ENCODE data around the gene STMN3.

Gene STMN3

DNA sequence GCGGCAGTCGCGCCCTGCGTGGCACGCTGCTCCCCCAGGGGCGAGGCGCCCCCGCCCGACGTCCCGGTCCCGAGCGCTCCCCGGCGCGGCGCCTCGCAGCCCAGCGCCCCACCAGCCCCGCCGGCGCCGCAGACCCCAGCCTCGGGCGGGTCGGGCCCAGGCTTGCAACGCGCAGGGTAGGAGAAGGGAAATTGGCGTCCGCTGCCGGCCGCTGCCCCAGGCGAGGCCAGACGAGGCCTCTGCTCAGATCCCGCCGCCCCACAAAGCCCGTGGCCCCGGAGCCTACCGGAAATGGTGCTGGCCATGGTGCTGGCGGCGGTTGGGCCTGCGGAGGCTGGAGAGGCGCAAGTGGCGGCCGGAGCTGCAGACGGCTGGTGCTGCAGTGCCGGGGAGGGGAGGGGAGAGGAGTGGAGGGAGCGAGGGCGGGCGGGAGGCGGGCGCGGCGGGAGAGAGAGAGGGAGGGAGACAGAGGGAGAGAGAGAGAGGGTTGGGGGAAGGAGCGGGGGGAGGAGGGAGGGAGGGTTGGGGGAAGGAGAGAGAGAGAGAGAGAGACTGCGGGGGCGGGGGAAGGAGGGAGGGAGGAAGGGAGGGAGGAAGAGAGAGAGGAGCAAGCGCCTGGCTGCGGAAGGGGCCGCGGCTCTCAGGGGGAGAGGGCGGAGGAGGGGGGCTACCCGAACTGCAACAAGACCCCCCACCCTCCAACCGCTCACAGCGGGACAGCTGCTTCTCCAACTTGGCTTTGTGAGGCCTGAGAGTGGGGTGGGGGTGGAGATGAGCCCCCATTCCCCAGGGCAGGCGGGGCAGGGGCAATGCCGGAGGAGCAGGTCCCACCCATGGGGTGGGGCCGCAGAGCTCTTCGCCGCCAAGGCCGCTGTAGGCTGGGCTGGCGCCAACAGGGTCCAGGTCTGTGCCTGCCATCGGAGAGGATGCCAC is at the start of gene STMN3:
Gene STMN3, minus strand, starts transcription at position 384 of the 933 bp plus-strand sequence. Its CDS starts 79 bp downstream, at position 305.
- in situ Hi-C loops (cut with MboI; ENCODE audit: low sequenced_read_pairs), result no loop called here

DNA sequence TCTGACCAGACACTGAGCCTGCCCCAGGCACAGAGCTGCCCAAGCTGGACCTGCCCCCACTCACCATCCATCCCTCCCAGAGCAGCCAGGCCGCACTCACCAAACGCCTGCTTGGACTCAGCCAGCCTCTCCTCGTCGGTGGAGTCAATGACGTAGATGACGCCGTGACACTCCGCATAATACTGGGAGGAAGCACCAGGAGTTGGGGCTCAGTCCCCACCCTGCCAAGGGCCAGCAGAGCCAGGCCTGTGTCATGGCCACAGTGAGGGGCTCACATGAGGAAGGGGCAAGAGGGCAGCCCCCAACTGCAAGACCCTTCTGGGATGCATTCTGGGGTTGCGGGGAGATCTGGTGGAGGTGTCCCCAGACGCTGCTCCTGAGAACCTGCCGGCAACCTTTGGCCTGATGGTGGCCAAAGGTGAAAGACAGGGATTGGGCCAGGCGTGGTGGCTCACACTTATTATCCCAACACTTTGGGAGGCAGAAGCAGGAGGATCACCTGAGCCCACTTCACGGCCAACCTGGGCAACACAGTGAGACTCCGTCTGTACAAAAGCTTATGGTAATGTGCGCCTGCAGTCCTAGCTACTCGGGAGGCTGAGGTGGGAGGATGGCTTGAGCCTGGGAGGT is 48.9 kb upstream of the STMN3 start:
- in situ Hi-C loops (cut with MboI; ENCODE audit: low sequenced_read_pairs), result no loop called here

DNA sequence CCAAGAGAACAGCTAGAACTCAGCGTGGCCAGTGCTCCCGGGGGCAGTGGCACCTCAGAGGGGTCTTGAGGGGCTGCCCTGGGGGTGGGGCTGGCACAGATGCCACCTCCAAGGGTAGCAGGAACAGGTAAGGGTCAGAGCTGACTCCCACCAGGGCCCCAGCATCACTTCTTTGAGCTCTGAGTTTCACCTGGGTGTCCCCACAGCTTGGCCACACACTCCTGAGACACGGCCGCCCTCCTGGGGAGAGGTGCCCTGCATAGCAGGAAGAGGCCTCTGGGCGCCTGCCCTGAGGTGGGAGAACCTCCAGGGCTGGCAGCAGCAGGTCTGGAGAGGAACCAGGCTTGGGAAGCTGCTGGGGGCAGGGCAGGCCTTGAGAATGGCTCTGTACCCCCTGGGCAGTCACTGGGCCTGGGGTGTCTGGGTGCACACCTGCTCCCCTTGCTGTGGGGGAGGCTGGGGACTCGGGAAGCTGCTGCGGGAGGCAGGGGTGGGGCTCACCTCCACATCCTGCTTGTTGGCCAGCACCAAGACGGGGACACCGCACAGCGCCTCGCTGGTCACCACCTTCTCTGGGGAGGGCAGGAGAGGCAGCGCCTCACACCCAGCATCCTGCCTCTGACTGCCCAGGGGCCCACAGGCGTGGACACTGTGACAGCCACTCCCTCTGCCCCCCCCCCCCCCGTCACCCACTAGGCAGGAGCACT is 48.3 kb upstream of the STMN3 start:
- in situ Hi-C loops (cut with MboI; ENCODE audit: low sequenced_read_pairs), result no loop called here

DNA sequence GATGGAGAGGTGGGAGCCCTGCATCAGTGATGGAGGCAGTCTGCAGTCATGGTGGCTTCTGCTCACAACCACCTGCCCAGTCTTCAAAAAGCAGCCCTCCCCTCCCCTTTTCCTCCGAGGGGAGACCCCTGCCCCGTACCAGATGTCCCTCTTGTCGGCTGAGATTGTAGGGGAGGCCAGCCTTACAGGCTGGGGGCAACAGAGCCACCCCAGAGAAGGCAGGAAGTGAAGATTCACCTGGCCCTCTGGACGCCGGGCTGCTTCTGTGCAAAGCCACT is 47.8 kb upstream of the STMN3 start:
- in situ Hi-C loops (cut with MboI; ENCODE audit: low sequenced_read_pairs), result no loop called here

- in situ Hi-C loops (cut with MboI; ENCODE audit: low sequenced_read_pairs), result no loop called here
These were observed 47.2 kb upstream of the STMN3 start for GRCh38 chr20:63700199-63701050.

DNA sequence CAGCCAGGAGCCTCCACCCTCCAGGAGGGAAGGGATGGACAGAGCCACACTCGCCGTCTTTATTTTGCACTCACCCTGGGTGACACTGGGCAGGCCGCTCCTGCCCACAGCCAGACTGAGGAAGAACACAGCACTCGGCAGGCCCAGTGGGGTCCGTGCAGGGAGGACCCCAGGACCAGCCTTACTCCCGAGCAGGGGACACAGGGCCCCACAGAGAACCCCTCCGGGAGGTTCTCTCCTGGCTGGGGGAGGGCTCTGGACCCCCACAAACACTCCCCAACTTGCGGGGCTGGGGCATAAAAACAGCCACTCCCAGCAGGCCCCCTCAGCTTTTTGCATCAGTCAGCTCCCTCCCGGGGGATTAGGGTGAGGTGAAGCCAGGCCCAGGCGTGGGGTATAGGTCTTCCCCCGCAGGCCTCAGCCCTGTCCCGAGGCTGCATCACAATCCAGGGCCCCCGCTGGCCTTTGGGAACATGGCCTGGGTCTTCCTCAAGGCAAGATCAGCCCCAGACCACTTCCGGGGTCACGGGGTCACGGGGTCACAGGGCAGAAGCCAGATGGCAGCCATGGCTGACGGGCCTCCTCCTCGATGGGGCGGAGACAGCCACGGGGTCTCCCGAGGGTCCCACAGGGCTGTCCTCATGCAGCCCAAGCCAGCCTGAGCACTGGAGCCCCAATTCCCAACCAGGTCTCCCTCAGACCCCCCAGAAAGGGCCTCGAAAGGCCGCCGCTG is 46.4 kb upstream of the STMN3 start:
- in situ Hi-C loops (cut with MboI; ENCODE audit: low sequenced_read_pairs), result no loop called here

DNA sequence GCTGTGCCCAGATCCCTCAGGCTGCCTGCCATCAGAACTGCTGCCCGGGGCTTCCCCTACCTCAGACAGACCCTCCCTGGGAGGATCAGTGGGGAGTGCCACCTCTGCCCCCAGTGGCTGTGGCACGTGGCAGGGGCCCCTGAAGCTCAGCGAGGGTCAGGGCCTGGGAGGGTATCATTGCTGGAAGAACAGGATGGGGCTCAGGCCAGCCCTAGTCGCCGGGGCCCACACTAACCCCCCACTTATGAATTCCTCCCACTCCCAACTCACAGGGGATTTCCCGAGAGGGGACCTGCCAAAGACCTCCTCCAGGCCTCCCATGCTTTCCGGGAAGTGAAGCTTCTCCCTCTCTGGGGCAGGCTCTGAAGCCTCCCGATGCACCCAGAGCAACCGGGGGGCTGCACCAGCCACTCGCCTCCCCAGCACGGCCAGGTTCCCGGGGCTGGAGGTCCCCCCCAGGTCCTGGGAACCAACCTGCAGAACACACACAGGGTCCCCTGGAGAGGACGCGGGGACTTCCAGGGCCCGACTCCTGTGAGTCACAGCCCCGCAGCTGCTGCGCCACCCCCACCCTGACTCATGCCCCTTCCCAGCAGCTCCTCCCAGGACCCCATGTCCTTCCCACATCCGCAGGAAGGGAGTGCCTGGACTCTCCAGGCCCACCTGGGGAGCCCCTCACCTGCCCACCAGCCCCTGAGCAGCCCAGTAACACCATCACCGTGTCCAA is 45.7 kb upstream of the STMN3 start:
- in situ Hi-C loops (cut with MboI; ENCODE audit: low sequenced_read_pairs), result no loop called here

GRCh38 chr20:63697868-63698545 is 44.8 kb upstream of the STMN3 start:
- in situ Hi-C loops (cut with MboI; ENCODE audit: low sequenced_read_pairs), result no loop called here

DNA sequence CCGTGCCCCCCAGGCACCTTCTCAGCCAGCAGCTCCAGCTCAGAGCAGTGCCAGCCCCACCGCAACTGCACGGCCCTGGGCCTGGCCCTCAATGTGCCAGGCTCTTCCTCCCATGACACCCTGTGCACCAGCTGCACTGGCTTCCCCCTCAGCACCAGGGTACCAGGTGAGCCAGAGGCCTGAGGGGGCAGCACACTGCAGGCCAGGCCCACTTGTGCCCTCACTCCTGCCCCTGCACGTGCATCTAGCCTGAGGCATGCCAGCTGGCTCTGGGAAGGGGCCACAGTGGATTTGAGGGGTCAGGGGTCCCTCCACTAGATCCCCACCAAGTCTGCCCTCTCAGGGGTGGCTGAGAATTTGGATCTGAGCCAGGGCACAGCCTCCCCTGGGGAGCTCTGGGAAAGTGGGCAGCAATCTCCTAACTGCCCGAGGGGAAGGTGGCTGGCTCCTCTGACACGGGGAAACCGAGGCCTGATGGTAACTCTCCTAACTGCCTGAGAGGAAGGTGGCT is 44.2 kb upstream of the STMN3 start:
- in situ Hi-C loops (cut with MboI; ENCODE audit: low sequenced_read_pairs), result no loop called here

DNA sequence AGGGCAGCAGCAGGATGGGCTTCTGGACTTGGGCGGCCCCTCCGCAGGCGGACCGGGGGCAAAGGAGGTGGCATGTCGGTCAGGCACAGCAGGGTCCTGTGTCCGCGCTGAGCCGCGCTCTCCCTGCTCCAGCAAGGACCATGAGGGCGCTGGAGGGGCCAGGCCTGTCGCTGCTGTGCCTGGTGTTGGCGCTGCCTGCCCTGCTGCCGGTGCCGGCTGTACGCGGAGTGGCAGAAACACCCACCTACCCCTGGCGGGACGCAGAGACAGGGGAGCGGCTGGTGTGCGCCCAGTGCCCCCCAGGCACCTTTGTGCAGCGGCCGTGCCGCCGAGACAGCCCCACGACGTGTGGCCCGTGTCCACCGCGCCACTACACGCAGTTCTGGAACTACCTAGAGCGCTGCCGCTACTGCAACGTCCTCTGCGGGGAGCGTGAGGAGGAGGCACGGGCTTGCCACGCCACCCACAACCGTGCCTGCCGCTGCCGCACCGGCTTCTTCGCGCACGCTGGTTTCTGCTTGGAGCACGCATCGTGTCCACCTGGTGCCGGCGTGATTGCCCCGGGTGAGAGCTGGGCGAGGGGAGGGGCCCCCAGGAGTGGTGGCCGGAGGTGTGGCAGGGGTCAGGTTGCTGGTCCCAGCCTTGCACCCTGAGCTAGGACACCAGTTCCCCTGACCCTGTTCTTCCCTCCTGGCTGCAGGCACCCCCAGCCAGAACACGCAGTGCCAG is 43.6 kb upstream of the STMN3 start, which contains the start of gene TNFRSF6B:
Gene TNFRSF6B, plus strand, starts transcription at position 25 of the 729 bp plus-strand sequence. Its CDS starts 116 bp downstream, at position 141.
- in situ Hi-C loops (cut with MboI; ENCODE audit: low sequenced_read_pairs), result no loop called here

DNA sequence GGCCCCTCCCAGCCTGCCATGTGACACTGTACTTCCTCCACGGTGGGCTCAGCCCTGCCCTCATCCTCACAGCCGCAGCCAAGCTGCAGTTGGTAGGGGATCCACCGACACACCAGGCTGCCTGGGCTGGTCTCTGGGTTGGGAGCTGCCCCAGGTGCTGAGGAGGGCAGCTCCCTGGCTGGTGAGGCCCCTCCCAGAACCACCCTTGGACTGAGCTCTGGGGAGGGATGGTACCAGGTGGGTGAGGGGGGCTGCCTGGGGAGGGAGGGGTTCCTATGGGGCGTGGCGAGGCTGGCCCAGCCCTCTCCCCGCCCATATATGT is 43.0 kb upstream of the STMN3 start:
- in situ Hi-C loops (cut with MboI; ENCODE audit: low sequenced_read_pairs), result no loop called here

GRCh38 chr20:63695424-63696305 is 42.4 kb upstream of the STMN3 start:
- in situ Hi-C loops (cut with MboI; ENCODE audit: low sequenced_read_pairs), result no loop called here

- in situ Hi-C loops (cut with MboI; ENCODE audit: low sequenced_read_pairs), result no loop called here
These were observed 41.6 kb upstream of the STMN3 start for GRCh38 chr20:63694584-63695423.

- in situ Hi-C loops (cut with MboI; ENCODE audit: low sequenced_read_pairs), result no loop called here
These were observed 40.7 kb upstream of the STMN3 start for GRCh38 chr20:63693733-63694583.

DNA sequence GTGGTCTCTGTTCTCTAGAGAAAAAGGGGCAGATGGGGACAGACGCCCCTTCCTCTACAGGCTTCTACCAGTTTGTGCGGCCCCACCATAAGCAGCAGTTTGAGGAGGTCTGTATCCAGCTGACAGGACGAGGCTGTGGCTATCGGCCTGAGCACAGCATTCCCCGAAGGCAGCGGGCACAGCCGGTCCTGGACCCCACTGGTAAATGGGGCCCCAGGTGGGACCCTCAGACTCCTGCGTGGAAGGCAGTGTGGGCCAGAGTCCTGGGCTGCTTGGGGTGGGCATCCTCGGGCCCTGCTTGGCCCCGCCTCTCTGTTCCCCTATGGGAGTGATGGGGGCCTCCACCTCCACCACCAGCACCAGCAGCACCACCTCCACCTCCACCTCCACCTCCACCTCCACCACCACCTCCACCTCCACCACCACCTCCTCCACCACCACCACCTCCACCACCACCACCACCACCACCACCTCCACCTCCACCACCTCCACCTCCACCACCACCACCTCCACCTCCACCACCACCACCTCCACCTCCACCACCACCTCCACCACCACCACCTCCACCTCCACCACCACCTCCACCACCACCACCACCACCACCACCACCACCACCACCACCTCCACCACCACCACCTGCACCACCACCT is 40.0 kb upstream of the STMN3 start:
- in situ Hi-C loops (cut with MboI; ENCODE audit: low sequenced_read_pairs), result no loop called here

All from HL-60/S4 treated with phorbol 12-myristate 13-acetate at 8.2 ng/mL for 4 days and 3 days (cell line).